ENCODE measurements around the gene MLIP.

GRCh38 chr6:54262971-54263370, 151.7 kb downstream of the MLIP start:
- TF ChIP-seq FOXA1 (IDR thresholded peaks at IDR 0.05) (no peak), L3MBTL2 (conservative IDR thresholded peaks at IDR 0.05) (no peak), SUZ12 (IDR thresholded peaks at IDR 0.05) (no peak), BHLHE40 (IDR thresholded peaks at IDR 0.05; ENCODE audit: borderline replicate concordance) (no peak), ARNT (IDR thresholded peaks at IDR 0.05) (no peak), SP1 (IDR thresholded peaks at IDR 0.05) (no peak), TARDBP (IDR thresholded peaks at IDR 0.05) (no peak), ELF4 (IDR thresholded peaks at IDR 0.05) (no peak)
